Activated T-cell treated with anti-CD3 and anti-CD28 coated beads for 48 hours (primary cell): Measurements from ENCODE around the gene GABRG3.

ENCODE experiments used
- DNase-seq: peaks from one replicate; pipeline ENCODE4 v3.0.0-alpha.2; 2020; ENCODE audit warnings: low read depth

The GABRG3 gene

GRCh38 chr15:26970712-26971210, at the start of gene GABRG3:
GABRG3 (plus strand) TSS chr15:26971181.
- DNase-seq: no peak

- no peak for DNase-seq
Observed at GRCh38 chr15:26921433-26921832, 49.5 kb upstream of the GABRG3 start.

- DNase-seq: no peak
Observed at GRCh38 chr15:26926081-26926480, 44.9 kb upstream of the GABRG3 start.

GRCh38 chr15:26928051-26928450, 42.9 kb upstream of the GABRG3 start:
- DNase-seq: no peak

GRCh38 chr15:26929588-26929987, 41.4 kb upstream of the GABRG3 start:
- no peak for DNase-seq

GRCh38 chr15:26934848-26935247, 36.1 kb upstream of the GABRG3 start:
- no peak for DNase-seq

- no peak for DNase-seq
Observed at GRCh38 chr15:26935322-26935721, 35.7 kb upstream of the GABRG3 start.

GRCh38 chr15:26936502-26936901, 34.5 kb upstream of the GABRG3 start:
- DNase-seq: no peak

- DNase-seq: no peak
Observed at GRCh38 chr15:26937134-26937533, 33.8 kb upstream of the GABRG3 start.

GRCh38 chr15:26939398-26939797, 31.6 kb upstream of the GABRG3 start:
- no peak for DNase-seq

- DNase-seq: no peak
Observed at GRCh38 chr15:26941489-26941888, 29.5 kb upstream of the GABRG3 start.

GRCh38 chr15:26943866-26944265, 27.1 kb upstream of the GABRG3 start:
- DNase-seq: no peak

- DNase-seq: no peak
Observed at GRCh38 chr15:26945046-26945445, 25.9 kb upstream of the GABRG3 start.

GRCh38 chr15:26950001-26950400, 21.0 kb upstream of the GABRG3 start:
- DNase-seq: no peak

GRCh38 chr15:26954403-26954802, 16.6 kb upstream of the GABRG3 start:
- no peak for DNase-seq

GRCh38 chr15:26967719-26968269, 3.2 kb upstream of the GABRG3 start:
- DNase-seq: no peak

GRCh38 chr15:26968806-26969205, 2.2 kb upstream of the GABRG3 start:
- DNase-seq: no peak

- DNase-seq: no peak
Observed at GRCh38 chr15:26971271-26972018, 464 bp downstream of the GABRG3 start.

GRCh38 chr15:26972636-26973035, 1.7 kb downstream of the GABRG3 start:
- no peak for DNase-seq

- DNase-seq: no peak
Observed at GRCh38 chr15:26974120-26974780, 3.3 kb downstream of the GABRG3 start.

GRCh38 chr15:26981492-26981891, 10.5 kb downstream of the GABRG3 start:
- DNase-seq: no peak

- DNase-seq: no peak
Observed at GRCh38 chr15:26983822-26984221, 12.8 kb downstream of the GABRG3 start.

- no peak for DNase-seq
Observed at GRCh38 chr15:26985050-26985449, 14.1 kb downstream of the GABRG3 start.
